CD14-positive monocyte (primary cell): ENCODE results near the gene GNRHR. TPM values are rescaled to one million over a fixed set of nuclear protein-coding genes. Genes with fewer than 3 reads are reported as not detected.

Source experiments
- DNase-seq, 3 donors: peaks; one replicate each; pipeline ENCODE4 v3.0.0-alpha.2; 2011 to 2022
- H2AFZ ChIP-seq: 2 replicates; pipeline ENCODE4 v1.6.0; 2012; ENCODE audit warnings: mild to moderate bottlenecking, low read depth, low read length, inconsistent platforms; ENCODE audit not compliant: insufficient read depth, poor library complexity, severe bottlenecking
- H3K27ac ChIP-seq, 2 donors: 1 replicate in 1 of 2; 2 replicates in 1 of 2; pipeline ENCODE4 v1.5.1; 2012 to 2013; ENCODE audit warnings: low read length in 2 of 2, control low read depth in 1 of 2, inconsistent platforms in 1 of 2, low read depth in 1 of 2, mild to moderate bottlenecking in 1 of 2
- H3K27me3 ChIP-seq, 2 donors: one replicate each; pipeline versions ENCODE4 v1.6.0 to v1.6.1; 2011 to 2013; ENCODE audit warnings: low read length in 2 of 2; ENCODE audit not compliant: control insufficient read depth in 2 of 2, insufficient read depth in 2 of 2
- H3K36me3 ChIP-seq, 2 donors: replicated peaks in 1 of 2; 1 replicate in 1 of 2; 2 replicates in 1 of 2; pipeline versions ENCODE4 v1.5.1 to v1.6.1; 2012 to 2013; ENCODE audit warnings: low read length in 2 of 2, control low read depth in 1 of 2, inconsistent platforms in 1 of 2, mild to moderate bottlenecking in 1 of 2; ENCODE audit not compliant: insufficient read depth in 2 of 2, control insufficient read depth in 1 of 2
- H3K4me1 ChIP-seq, 2 donors: 1 replicate in 1 of 2; 2 replicates in 1 of 2; pipeline versions ENCODE4 v1.5.1 to v1.6.1; 2012 to 2013; ENCODE audit warnings: low read length in 2 of 2, control low read depth in 1 of 2, inconsistent platforms in 1 of 2, mild to moderate bottlenecking in 1 of 2, moderate library complexity in 1 of 2; ENCODE audit not compliant: insufficient read depth in 2 of 2, control insufficient read depth in 1 of 2
- H3K4me2 ChIP-seq: replicated peaks from 2 replicates; pipeline ENCODE3; 2012; ENCODE audit warnings: low read length, moderate library complexity, mild to moderate bottlenecking; ENCODE audit not compliant: poor library complexity, severe bottlenecking; ENCODE audit errors: extremely low read depth
- H3K4me3 ChIP-seq, 3 experiments: fragments of 200-600 bp in 1 of 3; sonication (generic) in 1 of 3; replicated peaks in 1 of 3; 1 replicate in 2 of 3; 2 replicates in 1 of 3; pipeline ENCODE4 v1.5.1; 2011 to 2013; ENCODE audit warnings: low read length in 3 of 3, mild to moderate bottlenecking in 3 of 3, control low read depth in 2 of 3, low read depth in 2 of 3, inconsistent platforms in 1 of 3, moderate library complexity in 1 of 3
- H3K79me2 ChIP-seq: 2 replicates; pipeline ENCODE4 v1.6.0; 2012; ENCODE audit warnings: mild to moderate bottlenecking, control low read depth, inconsistent platforms, low read length, moderate library complexity; ENCODE audit not compliant: insufficient read depth
- H3K9ac ChIP-seq: 2 replicates; pipeline ENCODE4 v1.6.0; 2017; ENCODE audit warnings: low read length, mild to moderate bottlenecking; ENCODE audit not compliant: insufficient read depth, poor library complexity, severe bottlenecking
- H3K9me3 ChIP-seq, 2 donors: replicated peaks in 1 of 2; 1 replicate in 1 of 2; 2 replicates in 1 of 2; pipeline versions ENCODE4 v1.5.1 to v1.6.1; 2012 to 2013; ENCODE audit warnings: low read length in 2 of 2, control low read depth in 1 of 2; ENCODE audit not compliant: control insufficient read depth in 1 of 2, insufficient read depth in 1 of 2
- H4K20me1 ChIP-seq: 2 replicates; pipeline ENCODE4 v1.6.0; 2012; ENCODE audit warnings: mild to moderate bottlenecking, low read length, control low read depth, moderate library complexity; ENCODE audit not compliant: insufficient read depth
- H3K27ac Mint-ChIP-seq, 7 donors: one replicate each; pipeline ENCODE4 v1.8.0; 2020; ENCODE audit warnings: mild to moderate bottlenecking in 7 of 7, mixed read lengths in 7 of 7, moderate library complexity in 6 of 7, inconsistent platforms in 2 of 7
- H3K27me3 Mint-ChIP-seq, 3 donors: one replicate each; pipeline ENCODE4 v1.8.0; 2021 to 2022; ENCODE audit warnings: low read depth in 3 of 3, mild to moderate bottlenecking in 3 of 3, mixed read lengths in 3 of 3, moderate library complexity in 3 of 3, inconsistent platforms in 1 of 3
- H3K36me3 Mint-ChIP-seq, 2 donors: one replicate each; pipeline ENCODE4 v1.8.0; 2020; ENCODE audit warnings: mixed read lengths in 2 of 2, inconsistent platforms in 1 of 2, mild to moderate bottlenecking in 1 of 2
- H3K4me1 Mint-ChIP-seq: one replicate; pipeline ENCODE4 v1.8.0; 2020; ENCODE audit warnings: mild to moderate bottlenecking, mixed read lengths
- H3K4me3 Mint-ChIP-seq, 2 donors: one replicate each; pipeline ENCODE4 v1.8.0; 2020; ENCODE audit warnings: mild to moderate bottlenecking in 2 of 2, mixed read lengths in 2 of 2, moderate library complexity in 1 of 2
- H3K9me3 Mint-ChIP-seq, 7 donors: one replicate each; pipeline ENCODE4 v1.8.0; 2020 to 2022; ENCODE audit warnings: mixed read lengths in 7 of 7, mild to moderate bottlenecking in 6 of 7, moderate library complexity in 6 of 7, inconsistent platforms in 2 of 7
- WGBS: methylation state at CpG from one replicate; pipeline ENCODE4 v1.1.5; 2013; ENCODE audit warnings: missing lambda C conversion rate; ENCODE audit not compliant: insufficient coverage; 5-methylcytosine and 5-hydroxymethylcytosine counted together
- intact Hi-C, 2 donors: fragments of 100-400 bp; cut with micrococcal nuclease; formaldehyde crosslinking; loops; one replicate each; pipeline versions ENCODE4 v1.15.0 to v1.15.1; 2023
- polyA plus RNA-seq, 3 donors: library from polyadenylated mRNA; depleted of rRNA in 1 of 3; unstranded in 2 of 3; stranded (reverse) in 1 of 3; fragments of 300-500 nt in 2 of 3; fragments of >200 nt in 1 of 3; fragmentation: Illumina TruSeq in 2 of 3; gene quantifications; 1 replicate in 2 of 3; 2 replicates in 1 of 3; pipeline ENCODE4 v1.2.3, GENCODE V29; 2012 to 2021
- TF ChIP-seq, protein P1 (sequence below): fragments of 200-600 bp; IDR thresholded peaks from one replicate; pipeline ENCODE4 v1.8.0; 2022; ENCODE audit warnings: antibody characterized with exemption, mild to moderate bottlenecking

Gene GNRHR
- polyA plus RNA-seq, 3 donors, result not detected

DNA sequence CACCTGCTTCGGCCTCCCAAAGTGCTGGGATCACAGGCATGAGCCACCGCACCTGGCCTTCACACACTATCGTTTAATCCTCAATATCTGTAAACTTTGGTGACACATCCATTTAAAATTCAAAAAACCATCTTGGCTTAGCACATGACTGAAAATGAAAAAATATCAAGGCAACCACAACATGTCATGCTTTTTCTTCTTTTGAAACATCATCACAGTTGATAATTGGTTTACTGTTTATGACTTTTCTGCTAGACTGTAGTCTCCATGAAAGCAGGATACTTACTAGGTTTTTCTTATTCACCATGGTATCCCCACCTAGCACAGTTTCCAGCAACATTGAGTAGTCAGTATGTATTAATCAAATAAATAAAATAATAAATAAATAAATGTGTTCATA is 11.0 kb downstream of the GNRHR start:
- Mint-ChIP-seq H3K36me3 (no peaks in the 10 kb centered on the region), H3K27ac (no peak overlapping the region), H3K27me3 (no peaks in the 10 kb centered on the region), H3K4me1 (no peaks in the 10 kb centered on the region), H3K9me3 (no peaks in the 10 kb centered on the region), H3K4me3 (no peak overlapping the region)
- no peaks in the 10 kb centered on the region for H3K79me2 ChIP-seq
- no peaks in the 10 kb centered on the region for H3K27me3 ChIP-seq
- no peaks in the 10 kb centered on the region for H3K9me3 ChIP-seq
- H4K20me1 ChIP-seq, result no peaks in the 10 kb centered on the region
- intact Hi-C loops, result loop anchor here in 1 of 2 donors (10.0 kb wide), 1 partner anchor 432 kb away; no protein-coding TSS in a partner anchor
- no peaks in the 10 kb centered on the region for H3K4me1 ChIP-seq
- TF ChIP-seq, protein P1, sequence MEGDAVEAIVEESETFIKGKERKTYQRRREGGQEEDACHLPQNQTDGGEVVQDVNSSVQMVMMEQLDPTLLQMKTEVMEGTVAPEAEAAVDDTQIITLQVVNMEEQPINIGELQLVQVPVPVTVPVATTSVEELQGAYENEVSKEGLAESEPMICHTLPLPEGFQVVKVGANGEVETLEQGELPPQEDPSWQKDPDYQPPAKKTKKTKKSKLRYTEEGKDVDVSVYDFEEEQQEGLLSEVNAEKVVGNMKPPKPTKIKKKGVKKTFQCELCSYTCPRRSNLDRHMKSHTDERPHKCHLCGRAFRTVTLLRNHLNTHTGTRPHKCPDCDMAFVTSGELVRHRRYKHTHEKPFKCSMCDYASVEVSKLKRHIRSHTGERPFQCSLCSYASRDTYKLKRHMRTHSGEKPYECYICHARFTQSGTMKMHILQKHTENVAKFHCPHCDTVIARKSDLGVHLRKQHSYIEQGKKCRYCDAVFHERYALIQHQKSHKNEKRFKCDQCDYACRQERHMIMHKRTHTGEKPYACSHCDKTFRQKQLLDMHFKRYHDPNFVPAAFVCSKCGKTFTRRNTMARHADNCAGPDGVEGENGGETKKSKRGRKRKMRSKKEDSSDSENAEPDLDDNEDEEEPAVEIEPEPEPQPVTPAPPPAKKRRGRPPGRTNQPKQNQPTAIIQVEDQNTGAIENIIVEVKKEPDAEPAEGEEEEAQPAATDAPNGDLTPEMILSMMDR, result no peak
- H3K4me3 ChIP-seq, result no peak overlapping the region
- no peak overlapping the region for H3K4me2 ChIP-seq
- H3K9ac ChIP-seq, result no peak overlapping the region
- no peak for DNase-seq
- no peak overlapping the region for H2AFZ ChIP-seq
- WGBS, result 100% methylated on average over 3 of the region's 3 CpGs
- H3K27ac ChIP-seq, result no peak overlapping the region
- no peaks in the 10 kb centered on the region for H3K36me3 ChIP-seq

DNA sequence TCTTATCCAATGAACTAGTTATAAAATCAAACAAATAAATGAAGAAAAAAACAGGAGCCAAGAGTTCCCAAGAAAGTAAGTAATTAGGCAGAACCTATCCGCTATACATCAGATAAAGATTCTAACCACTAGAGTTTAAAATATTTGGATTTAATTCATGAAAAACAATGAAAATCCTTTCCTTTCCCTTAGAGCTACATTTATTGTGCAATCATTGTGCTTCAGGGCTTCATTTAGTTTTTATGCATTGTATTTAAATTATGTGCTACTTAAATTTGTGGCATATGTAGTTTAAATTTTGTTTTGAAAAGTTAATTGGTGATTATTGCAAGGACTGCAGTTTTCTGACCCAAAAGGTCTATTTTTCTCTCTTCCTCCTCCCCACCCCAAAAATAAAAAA is 17.9 kb downstream of the GNRHR start:
- no peaks in the 10 kb centered on the region for H4K20me1 ChIP-seq
- H3K79me2 ChIP-seq, result no peaks in the 10 kb centered on the region
- H3K9me3 Mint-ChIP-seq, result peaks cover 0 to 2% (median 0%) of the 10 kb centered on the region in 7 donors
- no peak overlapping the region for H2AFZ ChIP-seq
- no peaks in the 10 kb centered on the region for H3K4me1 Mint-ChIP-seq
- TF ChIP-seq, protein P1, result no peak
- intact Hi-C loops, result no loop called here
- no CpG with 5 or more reads among the region's 1 CpG for WGBS
- H3K4me1 ChIP-seq, result no peaks in the 10 kb centered on the region
- no peaks in the 10 kb centered on the region for H3K36me3 ChIP-seq
- H3K4me3 ChIP-seq, result no peak overlapping the region
- H3K27me3 Mint-ChIP-seq, result peaks cover 0 to 2% (median 2%) of the 10 kb centered on the region in 3 donors
- H3K4me3 Mint-ChIP-seq, result no peak overlapping the region
- H3K9ac ChIP-seq, result no peak overlapping the region
- no peaks in the 10 kb centered on the region for H3K27me3 ChIP-seq
- H3K36me3 Mint-ChIP-seq, result peaks cover 0 to 2% of the 10 kb centered on the region in 2 donors
- no peak for DNase-seq
- H3K9me3 ChIP-seq, result no peaks in the 10 kb centered on the region
- no peak overlapping the region for H3K4me2 ChIP-seq
- no peak overlapping the region for H3K27ac ChIP-seq
- no peak overlapping the region for H3K27ac Mint-ChIP-seq
